B cell (primary cell): ENCODE data around the gene XYLT1.

ENCODE experiments used
- CTCF ChIP-seq: fragments of 200-600 bp; IDR thresholded peaks from one replicate; pipeline ENCODE4 v1.8.0; 2022; ENCODE audit warnings: antibody characterized with exemption, mild to moderate bottlenecking
- EZH2 ChIP-seq: IDR thresholded peaks from 2 replicates; pipeline ENCODE4 v1.6.1; 2012; ENCODE audit warnings: borderline replicate concordance, low read depth, mild to moderate bottlenecking, moderate library complexity, low read length; ENCODE audit not compliant: insufficient read depth, poor library complexity, severe bottlenecking

GRCh38 chr16:17222871-17223401 is 247.8 kb downstream of the XYLT1 start:
- TF ChIP-seq CTCF, result no peak
- no peak for TF ChIP-seq EZH2
